Endothelial cell (in vitro differentiated cells): ENCODE measurements around the gene TMEM151B. TPM values are rescaled to one million over a fixed set of nuclear protein-coding genes. Genes with fewer than 3 reads are reported as not detected.

ENCODE experiments used
- DNase-seq: peaks from one replicate; pipeline ENCODE4 v3.0.0; 2021; ENCODE audit warnings: low spot score
- H3K27ac Mint-ChIP-seq: one replicate; pipeline ENCODE4 v1.8.0; 2021; ENCODE audit warnings: mixed read lengths, inconsistent platforms; ENCODE audit not compliant: unreplicated experiment
- H3K27me3 Mint-ChIP-seq: one replicate; pipeline ENCODE4 v1.8.0; 2021; ENCODE audit warnings: mild to moderate bottlenecking, moderate library complexity, mixed read lengths, inconsistent platforms; ENCODE audit not compliant: unreplicated experiment
- H3K36me3 Mint-ChIP-seq: one replicate; pipeline ENCODE4 v1.8.0; 2021; ENCODE audit warnings: mild to moderate bottlenecking, low read depth, mixed read lengths, inconsistent platforms; ENCODE audit not compliant: unreplicated experiment
- H3K4me1 Mint-ChIP-seq: one replicate; pipeline ENCODE4 v1.8.0; 2021; ENCODE audit warnings: mild to moderate bottlenecking, mixed read lengths, inconsistent platforms; ENCODE audit not compliant: unreplicated experiment
- H3K4me3 Mint-ChIP-seq: one replicate; pipeline ENCODE4 v1.8.0; 2021; ENCODE audit warnings: mild to moderate bottlenecking, mixed read lengths, inconsistent platforms; ENCODE audit not compliant: unreplicated experiment
- H3K9me3 Mint-ChIP-seq: one replicate; pipeline ENCODE4 v1.8.0; 2021; ENCODE audit warnings: mixed read lengths, inconsistent platforms; ENCODE audit not compliant: unreplicated experiment
- CTCF ChIP-seq: fragments of 200-600 bp; sonication (generic); IDR thresholded peaks from one replicate; pipeline ENCODE4 v1.5.0; 2021; ENCODE audit warnings: antibody characterized with exemption; ENCODE audit not compliant: unreplicated experiment
- total RNA-seq: library from RNA; stranded (reverse); fragmentation: NEBNext Ultra II Directional; extraction: Animal tissue kit (Norgen Biotek cat#: 25700); gene quantifications from one replicate; pipeline ENCODE4 v1.2.1, GENCODE V29; 2021; ENCODE audit not compliant: unreplicated experiment

TMEM151B gene
- total RNA-seq, 1 donor from 2014 or later: 0.28 TPM

DNA sequence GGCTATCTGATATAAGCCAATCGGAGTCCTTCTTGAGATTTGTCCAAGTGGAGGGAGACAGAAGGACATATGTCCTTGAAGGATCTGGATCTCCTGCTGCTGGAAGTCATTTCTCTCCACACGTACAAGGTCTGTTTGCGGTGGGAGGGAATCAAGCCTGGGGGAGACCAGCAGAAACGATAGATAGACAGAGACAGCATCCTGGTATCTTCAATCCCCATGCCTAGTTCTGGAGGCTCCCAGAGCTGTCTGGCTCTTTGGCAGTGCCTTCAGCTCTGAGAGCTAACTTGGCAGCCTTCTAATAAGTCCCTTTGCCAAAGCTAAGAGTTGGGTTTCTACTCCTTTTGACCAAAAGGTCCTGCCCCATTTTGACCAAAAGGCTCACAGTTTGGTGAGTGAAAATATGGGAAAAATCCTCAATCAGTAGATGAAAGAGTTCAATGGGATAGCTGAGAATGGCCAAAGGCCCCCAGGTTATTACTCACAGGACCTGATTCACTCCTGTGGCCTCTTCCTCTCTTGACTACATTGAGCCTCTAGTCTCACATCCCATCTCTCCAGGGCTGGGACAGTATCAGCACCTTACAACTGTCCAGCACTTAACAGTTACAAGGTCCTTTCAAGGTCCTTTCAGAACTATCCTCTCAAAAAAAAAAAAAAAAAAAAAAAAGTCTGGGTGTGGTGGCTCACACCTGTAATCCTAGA lies 22.6 kb downstream of the TMEM151B start:
- H3K9me3 Mint-ChIP-seq: no peaks in the 10 kb centered on the region
- H3K4me1 Mint-ChIP-seq: no peaks in the 10 kb centered on the region
- H3K27ac Mint-ChIP-seq: no peak overlapping the region
- no peak overlapping the region for H3K4me3 Mint-ChIP-seq
- peaks cover 22% of the 10 kb centered on the region for H3K27me3 Mint-ChIP-seq
- no peaks in the 10 kb centered on the region for H3K36me3 Mint-ChIP-seq
- TF ChIP-seq CTCF: no peak
- DNase-seq: no peak

DNA sequence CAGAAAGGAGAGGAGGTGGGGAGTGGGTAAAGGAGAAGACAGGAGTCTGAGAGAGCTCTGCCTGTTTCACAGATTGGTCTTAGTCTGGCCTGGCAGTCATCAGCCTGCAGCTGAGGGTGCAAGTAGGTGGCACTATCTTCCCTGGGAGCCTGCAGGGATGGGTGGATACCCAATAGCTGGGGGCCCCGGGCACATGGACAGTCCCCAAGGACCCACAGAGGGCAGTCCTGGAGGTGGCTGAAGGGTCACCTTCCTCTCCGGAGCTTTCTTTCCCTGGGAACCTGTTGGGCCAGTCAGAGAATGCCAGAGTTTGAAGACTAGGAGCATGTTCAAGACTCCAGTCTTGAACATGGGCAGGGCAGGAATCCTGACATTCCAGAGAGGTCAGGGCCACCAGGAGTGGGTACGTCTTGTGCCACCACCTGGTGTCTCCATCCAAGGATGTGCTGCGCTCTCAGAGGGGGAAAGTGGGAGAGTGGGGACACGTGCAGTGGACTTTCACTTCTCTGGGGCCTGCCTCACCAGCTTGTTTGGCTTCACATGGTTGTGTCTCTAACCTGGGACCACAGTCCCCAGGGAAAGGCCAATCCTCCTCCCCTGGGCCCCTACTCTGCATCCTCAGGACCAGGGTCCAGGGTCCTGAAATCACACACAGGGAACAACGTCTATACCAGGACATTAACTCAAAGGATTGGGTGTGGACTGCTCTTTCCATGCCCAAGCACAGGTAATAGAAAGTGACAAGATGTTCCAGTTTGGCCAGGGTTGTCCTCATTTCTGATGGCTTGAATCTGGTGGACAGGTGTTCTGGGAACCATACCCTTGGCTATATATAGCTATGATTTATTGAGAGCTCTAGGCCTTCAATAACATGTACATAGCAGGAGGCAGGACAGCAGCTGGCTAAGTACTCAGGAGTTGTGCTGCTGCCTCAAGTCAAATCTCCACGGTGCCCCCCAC lies 24.9 kb downstream of the TMEM151B start:
- Mint-ChIP-seq H3K9me3 (no peaks in the 10 kb centered on the region), H3K4me3 (no peak overlapping the region), H3K4me1 (peaks cover 3% of the 10 kb centered on the region), H3K36me3 (peaks cover under 1% of the 10 kb centered on the region), H3K27me3 (peaks cover 25% of the 10 kb centered on the region), H3K27ac (no peak overlapping the region)
- DNase-seq: no peak
- TF ChIP-seq CTCF: no peak

GRCh38 chr6:44297063-44298038 lies 27.1 kb downstream of the TMEM151B start:
- Mint-ChIP-seq H3K27me3 (peaks cover 17% of the 10 kb centered on the region), H3K27ac (no peak overlapping the region), H3K9me3 (no peaks in the 10 kb centered on the region), H3K4me1 (peaks cover 3% of the 10 kb centered on the region), H3K36me3 (peaks cover 10% of the 10 kb centered on the region), H3K4me3 (peak overlapping the region; percentile 25)
- peak; percentile 74 for DNase-seq
- no peak for TF ChIP-seq CTCF

- Mint-ChIP-seq H3K27ac (no peak overlapping the region), H3K4me3 (peak overlapping the region; percentile 25), H3K27me3 (peaks cover 15% of the 10 kb centered on the region), H3K9me3 (no peaks in the 10 kb centered on the region), H3K4me1 (peaks cover 3% of the 10 kb centered on the region), H3K36me3 (peaks cover 12% of the 10 kb centered on the region)
- no peak for TF ChIP-seq CTCF
- no peak for DNase-seq
These were observed 28.0 kb downstream of the TMEM151B start for GRCh38 chr6:44298055-44298803.
